Fibroblast of skin of left quadriceps (primary cell): ENCODE results near the gene NXNL1.
"Not testable (repeated sequence)": the region's sequence is repeated elsewhere in the genome, so short reads cannot be mapped to it uniquely, and the experiment has no call there.

Experiments
- DNase-seq, 2 experiments: peaks; one replicate each; pipeline ENCODE4 v3.0.0-alpha.2; 2013; ENCODE audit warnings: low read depth in 2 of 2

Gene NXNL1, protein sequence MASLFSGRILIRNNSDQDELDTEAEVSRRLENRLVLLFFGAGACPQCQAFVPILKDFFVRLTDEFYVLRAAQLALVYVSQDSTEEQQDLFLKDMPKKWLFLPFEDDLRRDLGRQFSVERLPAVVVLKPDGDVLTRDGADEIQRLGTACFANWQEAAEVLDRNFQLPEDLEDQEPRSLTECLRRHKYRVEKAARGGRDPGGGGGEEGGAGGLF

GRCh38 chr19:17460372-17461230 lies at the start of gene NXNL1:
Gene NXNL1 (minus strand): TSS chr19:17460926. CDS start chr19:17460869, 57 bp downstream.
- no peak for DNase-seq

GRCh38 chr19:17508558-17508933 lies 47.8 kb upstream of the NXNL1 start:
- DNase-seq = not testable (repeated sequence)

DNA sequence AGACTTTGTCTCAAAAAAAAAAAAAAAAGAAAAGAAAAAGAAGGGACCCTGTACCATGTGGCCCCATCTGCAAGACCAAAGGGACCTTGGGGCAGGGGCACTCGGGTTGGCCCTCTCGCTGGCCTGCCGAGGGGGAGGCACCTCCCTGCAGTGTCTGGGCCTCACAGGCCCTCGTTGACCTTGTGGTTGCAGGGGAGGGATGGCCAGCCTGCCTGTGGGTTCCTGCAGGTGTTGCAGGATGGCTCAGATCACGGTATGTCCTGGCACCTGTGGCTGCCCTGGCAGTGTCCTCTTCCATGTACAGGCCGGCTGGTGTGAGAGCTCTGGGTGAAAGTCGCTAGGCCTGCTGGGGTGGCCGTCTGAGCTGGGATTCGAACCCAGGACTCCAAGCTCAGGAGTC lies 46.0 kb upstream of the NXNL1 start:
- no peak for DNase-seq

GRCh38 chr19:17505223-17505622 lies 44.5 kb upstream of the NXNL1 start:
- no peak for DNase-seq

GRCh38 chr19:17504456-17504855 lies 43.7 kb upstream of the NXNL1 start:
- no peak for DNase-seq

GRCh38 chr19:17504030-17504429 lies 43.3 kb upstream of the NXNL1 start:
- DNase-seq = no peak

- no peak for DNase-seq
Observed at GRCh38 chr19:17503240-17503639, 42.5 kb upstream of the NXNL1 start.

DNA sequence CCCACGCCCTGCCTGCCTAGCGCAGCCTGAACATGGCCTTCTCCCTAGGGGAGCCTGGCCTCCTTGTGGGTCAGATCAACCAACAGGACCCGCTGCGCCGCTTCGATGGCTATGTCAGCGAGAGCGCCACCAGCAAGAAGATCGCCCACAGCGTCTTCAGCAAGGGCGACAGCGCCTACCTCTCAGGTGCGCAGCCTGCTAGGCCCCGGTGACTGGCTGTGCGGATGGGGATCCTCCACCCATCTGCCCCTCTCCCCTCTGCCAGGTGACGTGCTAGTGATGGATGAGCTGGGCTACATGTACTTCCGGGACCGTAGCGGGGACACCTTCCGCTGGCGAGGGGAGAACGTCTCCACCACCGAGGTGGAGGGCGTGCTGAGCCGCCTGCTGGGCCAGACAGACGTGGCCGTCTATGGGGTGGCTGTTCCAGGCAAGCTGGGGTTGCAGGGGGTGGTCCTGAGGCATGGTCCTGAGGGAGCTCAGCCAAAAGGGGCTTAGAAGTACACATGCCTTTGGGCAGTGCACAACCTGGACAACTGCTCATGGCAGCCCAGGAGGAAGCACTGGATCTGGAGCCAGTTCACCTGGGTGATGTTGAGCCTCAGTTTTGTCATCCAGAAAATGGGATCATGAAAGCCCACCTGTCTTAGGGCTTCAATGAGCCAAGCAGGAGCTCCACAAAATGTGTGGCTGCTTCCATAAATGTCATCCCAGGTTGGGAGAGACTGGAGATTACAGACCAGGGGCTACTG lies 39.9 kb upstream of the NXNL1 start:
- DNase-seq = no peak

GRCh38 chr19:17499648-17500446 lies 39.1 kb upstream of the NXNL1 start:
- DNase-seq = no peak

DNA sequence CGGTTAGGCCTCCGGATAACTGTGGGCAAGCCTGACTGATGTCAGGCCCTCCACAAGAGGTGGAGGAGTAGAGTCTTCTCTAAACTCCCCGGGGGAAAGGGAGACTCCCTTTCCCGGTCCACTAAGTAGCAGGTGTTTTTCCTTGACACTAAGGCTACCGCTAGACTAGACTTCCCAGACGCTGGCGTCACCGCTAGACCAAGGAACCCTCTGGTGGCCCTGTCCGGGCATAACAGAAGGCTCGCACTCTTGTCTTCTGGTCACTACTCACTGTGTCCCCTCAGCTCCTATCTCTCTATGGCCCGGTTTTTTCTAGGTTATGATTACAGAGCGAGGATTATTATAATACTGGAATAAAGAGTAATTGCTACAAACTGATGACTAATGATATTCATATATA lies 38.3 kb upstream of the NXNL1 start:
- not testable (repeated sequence) for DNase-seq

GRCh38 chr19:17497149-17497798 lies 36.5 kb upstream of the NXNL1 start:
- DNase-seq = no peak

DNA sequence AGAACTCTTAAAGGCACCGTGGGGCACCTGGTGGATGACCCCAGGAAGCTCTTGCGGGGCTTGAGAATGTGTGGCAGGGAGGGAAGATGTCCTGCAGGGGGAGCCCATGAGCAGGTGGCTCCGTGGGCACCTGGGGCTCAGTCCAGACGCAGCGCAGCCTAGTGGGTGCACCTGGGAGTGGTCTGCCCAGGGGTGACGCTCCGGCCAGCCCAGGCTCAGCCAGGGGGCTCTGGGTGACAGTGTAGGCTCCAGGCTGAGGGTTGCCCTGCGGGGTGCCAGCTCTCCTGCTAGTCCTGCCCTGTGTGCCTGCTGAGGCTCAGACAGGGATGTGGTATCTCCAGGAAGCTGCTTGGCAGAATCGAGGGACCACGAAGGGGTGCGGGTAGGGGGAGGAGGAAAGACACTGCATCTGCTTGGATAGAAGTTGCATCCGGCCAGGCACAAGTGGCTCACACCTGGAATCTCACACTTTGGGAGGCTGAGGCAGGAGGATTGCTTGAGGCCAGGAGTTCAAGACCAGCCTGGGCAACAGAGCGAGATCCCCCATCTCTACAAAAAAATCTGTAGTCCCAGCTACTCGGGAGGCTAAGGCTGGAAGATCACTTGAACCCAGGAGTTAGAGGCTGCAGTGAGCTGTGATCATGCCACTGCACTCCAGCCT lies 35.7 kb upstream of the NXNL1 start:
- peak in 1 of 2 experiments; percentile 24 for DNase-seq

- no peak for DNase-seq
Observed at GRCh38 chr19:17495639-17496296, 35.0 kb upstream of the NXNL1 start.

DNA sequence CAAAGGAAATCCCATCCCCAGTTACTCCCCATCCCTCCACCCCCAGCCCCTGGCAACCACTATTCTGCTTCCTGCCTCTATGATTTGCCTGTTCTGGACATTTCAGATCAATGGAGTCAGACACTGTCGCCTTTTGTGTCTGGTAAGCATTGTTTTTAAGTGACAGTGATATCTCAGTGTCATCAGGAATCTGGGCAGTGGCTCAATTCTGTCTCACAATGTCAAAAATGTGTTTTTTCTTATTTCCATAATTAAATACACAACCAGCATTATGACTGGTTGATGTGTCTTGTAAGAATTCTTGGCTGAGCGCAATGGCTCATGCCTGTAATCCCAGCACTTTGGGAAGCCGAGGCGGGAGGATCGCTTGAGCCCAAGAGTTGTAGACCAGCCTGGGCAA lies 30.6 kb upstream of the NXNL1 start:
- DNase-seq = no peak

GRCh38 chr19:17490411-17490810 lies 29.7 kb upstream of the NXNL1 start:
- no peak for DNase-seq

DNA sequence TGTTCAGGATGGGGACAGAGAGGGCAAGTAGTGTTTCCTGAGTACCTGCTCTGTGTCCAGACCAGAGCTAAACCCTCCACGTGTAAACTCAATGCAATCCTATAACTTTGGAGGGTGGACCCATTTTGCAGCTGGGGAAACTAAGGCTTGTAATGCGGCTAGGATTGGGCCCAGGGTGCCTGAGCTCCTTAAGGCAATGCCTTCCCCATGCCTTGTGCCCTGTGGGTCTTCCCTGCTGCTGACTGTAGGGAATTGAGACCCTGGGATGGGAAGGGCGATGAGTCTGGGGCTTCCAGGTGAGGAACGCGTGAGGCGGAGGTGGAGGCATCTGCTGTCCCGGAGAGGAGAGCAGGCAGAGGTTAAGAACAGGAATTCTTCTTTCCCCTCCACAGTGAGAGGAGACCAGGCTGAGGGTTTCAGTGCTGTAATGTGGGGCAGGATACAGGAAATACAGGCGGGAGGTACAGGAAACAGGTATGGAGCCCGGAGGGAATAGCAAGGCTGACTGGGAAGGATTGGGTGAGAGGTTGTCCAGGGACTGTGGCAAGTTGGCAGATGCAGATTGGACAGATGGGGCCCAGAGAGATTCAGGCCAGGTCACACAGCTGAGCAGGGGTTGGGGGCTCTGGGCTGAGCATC lies 28.8 kb upstream of the NXNL1 start:
- DNase-seq = no peak

GRCh38 chr19:17488593-17489391 lies 28.1 kb upstream of the NXNL1 start:
- no peak for DNase-seq

DNA sequence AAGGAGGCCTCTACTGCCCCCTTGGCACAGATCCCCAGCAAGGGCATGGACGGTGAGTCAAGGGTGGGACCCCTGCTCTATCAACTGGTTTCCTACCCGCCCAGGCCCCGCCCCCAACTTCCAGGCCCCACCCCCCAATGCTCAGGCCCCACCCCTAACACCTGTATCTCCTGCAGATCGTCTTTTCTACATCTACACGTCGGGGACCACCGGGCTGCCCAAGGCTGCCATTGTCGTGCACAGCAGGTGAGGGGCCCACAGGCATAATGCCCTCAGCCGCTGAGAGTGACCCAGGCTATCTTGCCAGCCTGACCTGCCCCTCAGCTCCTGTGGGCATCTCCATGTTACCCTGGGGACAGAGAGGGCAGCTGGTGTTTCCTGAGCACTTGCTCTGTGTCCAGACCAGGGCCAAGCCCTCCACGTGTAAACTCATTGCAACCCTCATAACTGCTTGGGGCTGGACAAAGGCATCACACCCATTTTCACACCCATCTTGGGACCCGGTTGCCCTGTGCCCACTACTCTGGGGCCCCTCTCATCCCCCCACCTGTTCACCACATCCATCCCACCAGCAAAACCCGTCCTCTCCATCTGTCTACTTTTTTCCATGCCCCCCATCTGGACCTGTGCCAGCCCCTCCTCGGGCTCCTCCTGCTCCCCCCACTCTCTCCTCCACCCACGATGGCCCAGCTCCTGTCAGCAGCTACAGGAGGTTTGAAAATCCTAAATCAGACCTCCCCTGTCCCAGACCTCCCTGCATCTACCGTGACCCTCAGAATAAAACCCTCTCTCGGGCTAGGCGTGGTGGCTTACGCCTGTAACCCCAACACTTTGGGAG lies 26.8 kb upstream of the NXNL1 start:
- DNase-seq = no peak
